DMS53 treated with DMSO at 0.1 percent for 48 hours (cell line): ENCODE results near the gene FSIP1.

Source experiments
- DNase-seq: peaks from one replicate; lab custom pipeline; 2025; ENCODE audit not compliant: unreplicated experiment; lab: John Stamatoyannopoulos, UW

The FSIP1 gene

DNA sequence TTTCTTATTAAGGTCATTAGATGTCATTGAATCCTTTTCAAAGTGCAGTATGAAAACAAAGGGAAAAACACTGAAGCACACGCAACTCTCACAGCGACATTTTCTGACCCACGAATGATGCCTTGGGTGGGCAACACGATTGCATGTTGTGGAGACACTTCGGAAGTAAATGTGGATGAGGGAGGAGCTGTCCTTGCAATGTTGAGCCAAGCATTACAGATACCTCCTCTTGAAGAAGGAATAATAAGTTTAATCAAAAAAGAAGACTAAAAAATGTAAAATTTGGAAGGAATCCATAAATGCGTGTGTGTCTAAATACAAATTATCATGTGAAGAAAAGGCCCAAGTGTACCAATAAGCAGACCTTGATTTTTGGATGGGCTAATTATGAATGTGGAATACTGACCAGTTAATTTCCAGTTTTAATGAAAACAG, 184.9 kb downstream of the FSIP1 start:
- DNase-seq = no peak

DNA sequence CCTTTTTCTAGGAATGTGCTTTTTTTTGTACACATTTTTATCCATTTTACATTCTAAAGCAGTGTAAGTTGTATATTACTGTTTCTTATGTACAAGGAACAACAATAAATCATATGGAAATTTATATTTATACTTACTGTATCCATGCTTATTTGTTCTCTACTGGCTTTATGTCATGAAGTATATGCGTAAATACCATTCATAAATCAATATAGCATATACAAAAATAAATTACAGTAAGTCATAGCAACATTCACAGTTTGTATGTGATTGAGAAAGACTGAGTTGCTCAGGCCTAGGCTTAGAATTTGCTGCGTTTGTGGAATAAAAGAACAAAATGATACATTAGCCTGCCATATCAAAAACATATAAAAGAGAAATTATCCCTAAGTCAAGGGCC, 185.3 kb downstream of the FSIP1 start:
- DNase-seq = no peak

DNA sequence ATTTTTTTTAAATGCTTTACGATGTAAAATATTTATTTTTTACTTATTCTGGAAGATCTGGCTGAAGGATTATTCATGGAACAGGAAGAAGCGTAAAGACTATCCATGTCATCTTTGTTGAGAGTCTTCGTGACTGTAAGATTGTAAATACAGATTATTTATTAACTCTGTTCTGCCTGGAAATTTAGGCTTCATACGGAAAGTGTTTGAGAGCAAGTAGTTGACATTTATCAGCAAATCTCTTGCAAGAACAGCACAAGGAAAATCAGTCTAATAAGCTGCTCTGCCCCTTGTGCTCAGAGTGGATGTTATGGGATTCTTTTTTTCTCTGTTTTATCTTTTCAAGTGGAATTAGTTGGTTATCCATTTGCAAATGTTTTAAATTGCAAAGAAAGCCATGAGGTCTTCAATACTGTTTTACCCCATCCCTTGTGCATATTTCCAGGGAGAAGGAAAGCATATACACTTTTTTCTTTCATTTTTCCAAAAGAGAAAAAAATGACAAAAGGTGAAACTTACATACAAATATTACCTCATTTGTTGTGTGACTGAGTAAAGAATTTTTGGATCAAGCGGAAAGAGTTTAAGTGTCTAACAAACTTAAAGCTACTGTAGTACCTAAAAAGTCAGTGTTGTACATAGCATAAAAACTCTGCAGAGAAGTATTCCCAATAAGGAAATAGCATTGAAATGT, 186.1 kb downstream of the FSIP1 start:
- no peak for DNase-seq

DNA sequence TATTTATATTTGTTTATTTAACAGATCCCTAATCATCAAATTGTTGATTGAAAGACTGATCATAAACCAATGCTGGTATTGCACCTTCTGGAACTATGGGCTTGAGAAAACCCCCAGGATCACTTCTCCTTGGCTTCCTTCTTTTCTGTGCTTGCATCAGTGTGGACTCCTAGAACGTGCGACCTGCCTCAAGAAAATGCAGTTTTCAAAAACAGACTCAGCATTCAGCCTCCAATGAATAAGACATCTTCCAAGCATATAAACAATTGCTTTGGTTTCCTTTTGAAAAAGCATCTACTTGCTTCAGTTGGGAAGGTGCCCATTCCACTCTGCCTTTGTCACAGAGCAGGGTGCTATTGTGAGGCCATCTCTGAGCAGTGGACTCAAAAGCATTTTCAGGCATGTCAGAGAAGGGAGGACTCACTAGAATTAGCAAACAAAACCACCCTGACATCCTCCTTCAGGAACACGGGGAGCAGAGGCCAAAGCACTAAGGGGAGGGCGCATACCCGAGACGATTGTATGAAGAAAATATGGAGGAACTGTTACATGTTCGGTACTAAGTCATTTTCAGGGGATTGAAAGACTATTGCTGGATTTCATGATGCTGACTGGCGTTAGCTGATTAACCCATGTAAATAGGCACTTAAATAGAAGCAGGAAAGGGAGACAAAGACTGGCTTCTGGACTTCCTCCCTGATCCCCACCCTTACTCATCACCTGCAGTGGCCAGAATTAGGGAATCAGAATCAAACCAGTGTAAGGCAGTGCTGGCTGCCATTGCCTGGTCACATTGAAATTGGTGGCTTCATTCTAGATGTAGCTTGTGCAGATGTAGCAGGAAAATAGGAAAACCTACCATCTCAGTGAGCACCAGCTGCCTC, 187.1 kb downstream of the FSIP1 start:
- no peak for DNase-seq

GRCh38 chr15:39594446-39595337, 187.9 kb downstream of the FSIP1 start:
- no peak for DNase-seq

- DNase-seq = no peak
These were observed 188.8 kb downstream of the FSIP1 start for GRCh38 chr15:39593656-39594445.

DNA sequence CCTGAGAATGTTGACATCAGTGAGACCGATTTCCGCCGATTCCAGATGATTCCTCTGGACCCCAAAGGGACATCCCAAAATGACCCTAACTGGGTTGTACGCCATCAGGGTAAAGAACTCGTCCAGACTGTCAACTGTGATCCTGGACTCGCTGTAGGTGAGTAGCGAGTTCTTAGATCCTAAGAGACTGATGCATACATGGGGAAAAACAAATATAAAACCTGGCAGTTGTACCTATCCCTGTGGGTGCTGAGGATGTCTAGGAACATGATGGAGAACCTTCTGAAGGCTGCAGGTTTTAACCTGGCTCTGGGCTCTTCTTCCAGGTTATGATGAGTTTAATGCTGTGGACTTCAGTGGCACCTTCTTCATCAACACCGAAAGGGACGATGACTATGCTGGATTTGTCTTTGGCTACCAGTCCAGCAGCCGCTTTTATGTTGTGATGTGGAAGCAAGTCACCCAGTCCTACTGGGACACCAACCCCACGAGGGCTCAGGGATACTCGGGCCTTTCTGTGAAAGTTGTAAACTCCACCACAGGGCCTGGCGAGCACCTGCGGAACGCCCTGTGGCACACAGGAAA, 189.5 kb downstream of the FSIP1 start:
- DNase-seq = no peak

- no peak for DNase-seq
These were observed 190.1 kb downstream of the FSIP1 start for GRCh38 chr15:39592500-39592899.

DNA sequence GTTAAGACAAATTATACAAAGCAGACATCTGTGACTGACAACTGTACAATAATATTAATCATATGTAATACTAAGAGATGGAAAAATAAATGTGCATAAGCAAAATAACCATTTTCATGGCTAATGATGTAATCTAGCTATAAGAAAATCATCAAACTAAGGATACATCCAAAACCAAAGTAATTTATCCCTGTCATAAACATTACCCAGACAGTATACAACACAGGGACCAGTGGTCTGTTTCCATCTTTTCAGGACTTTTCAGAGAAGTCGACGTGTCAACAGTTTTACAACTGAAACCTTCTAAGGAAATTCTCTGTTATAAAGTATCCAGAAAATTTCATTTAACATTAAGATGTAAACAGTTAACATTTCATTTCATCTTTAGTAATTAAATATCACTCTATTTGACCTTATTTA, 190.7 kb downstream of the FSIP1 start:
- no peak for DNase-seq

DNA sequence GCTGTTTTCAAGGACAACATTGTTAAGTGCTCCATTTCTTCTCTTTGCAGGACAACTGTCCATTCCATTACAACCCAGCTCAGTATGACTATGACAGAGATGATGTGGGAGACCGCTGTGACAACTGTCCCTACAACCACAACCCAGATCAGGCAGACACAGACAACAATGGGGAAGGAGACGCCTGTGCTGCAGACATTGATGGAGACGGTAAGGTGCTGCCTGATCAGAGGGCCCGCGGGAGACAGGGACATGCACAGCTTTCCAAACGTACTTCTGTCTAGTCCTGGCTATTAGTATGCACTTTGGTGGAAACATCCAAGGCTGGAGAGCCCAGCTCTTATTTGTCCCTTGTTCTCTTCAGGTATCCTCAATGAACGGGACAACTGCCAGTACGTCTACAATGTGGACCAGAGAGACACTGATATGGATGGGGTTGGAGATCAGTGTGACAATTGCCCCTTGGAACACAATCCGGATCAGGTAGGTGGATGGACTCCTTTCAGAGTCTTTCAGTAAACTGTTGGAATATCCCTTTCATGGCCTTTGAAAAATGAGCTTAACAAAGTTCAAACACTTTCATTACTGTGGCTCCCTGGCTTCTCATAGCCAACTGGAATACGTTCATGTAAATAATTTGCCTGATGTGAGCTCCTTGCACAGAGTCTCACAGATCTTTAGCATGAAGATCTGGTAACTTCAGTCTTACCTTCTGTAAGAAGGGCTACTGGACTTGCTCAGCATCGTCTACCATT, 191.3 kb downstream of the FSIP1 start:
- no peak for DNase-seq

GRCh38 chr15:39589815-39590644, 192.6 kb downstream of the FSIP1 start:
- no peak for DNase-seq

- DNase-seq = no peak
These were observed 193.3 kb downstream of the FSIP1 start for GRCh38 chr15:39589193-39589814.

DNA sequence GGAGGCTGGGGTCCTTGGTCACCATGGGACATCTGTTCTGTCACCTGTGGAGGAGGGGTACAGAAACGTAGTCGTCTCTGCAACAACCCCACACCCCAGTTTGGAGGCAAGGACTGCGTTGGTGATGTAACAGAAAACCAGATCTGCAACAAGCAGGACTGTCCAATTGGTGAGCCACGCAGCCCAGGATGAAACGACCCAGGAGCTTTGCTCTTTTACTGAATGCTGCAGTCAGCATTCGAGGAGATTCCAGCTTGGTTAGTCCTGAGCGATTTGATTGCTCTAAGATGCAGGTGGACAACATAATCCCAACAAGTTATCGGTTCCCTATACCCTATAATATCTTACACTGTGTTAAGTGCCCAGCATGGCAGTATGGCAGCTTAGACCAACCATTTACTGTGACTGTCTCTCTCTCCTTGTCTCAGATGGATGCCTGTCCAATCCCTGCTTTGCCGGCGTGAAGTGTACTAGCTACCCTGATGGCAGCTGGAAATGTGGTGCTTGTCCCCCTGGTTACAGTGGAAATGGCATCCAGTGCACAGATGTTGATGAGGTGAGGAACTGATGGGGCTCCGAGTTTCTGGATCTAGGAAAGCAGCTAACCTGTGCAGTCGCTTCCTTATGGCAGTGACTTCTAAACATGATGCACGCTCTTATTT, 194.0 kb downstream of the FSIP1 start:
- DNase-seq = no peak

GRCh38 chr15:39587731-39588530, 194.7 kb downstream of the FSIP1 start:
- DNase-seq = no peak

DNA sequence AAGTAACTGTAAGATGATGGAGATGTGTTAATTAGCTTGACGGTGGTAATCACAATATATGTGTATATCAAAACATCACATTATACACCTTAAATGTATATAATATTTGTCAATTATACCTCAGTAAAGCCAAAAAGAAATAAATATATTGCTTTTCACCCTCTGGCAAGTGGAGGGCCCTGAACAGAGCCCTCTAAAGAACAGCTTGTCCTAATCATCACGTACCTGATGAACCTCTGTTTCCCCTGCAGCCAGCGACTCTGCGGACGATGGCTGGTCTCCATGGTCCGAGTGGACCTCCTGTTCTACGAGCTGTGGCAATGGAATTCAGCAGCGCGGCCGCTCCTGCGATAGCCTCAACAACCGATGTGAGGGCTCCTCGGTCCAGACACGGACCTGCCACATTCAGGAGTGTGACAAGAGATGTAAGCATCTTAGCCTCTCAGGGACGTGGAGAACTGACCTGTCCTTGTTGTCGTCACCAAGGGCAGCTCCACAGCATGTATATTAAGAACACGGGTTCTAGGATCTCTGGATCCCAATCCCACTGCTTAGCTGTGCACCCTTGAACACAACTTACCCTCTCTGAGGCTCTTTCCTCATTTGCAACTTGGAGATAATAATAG, 195.4 kb downstream of the FSIP1 start:
- no peak for DNase-seq

DNA sequence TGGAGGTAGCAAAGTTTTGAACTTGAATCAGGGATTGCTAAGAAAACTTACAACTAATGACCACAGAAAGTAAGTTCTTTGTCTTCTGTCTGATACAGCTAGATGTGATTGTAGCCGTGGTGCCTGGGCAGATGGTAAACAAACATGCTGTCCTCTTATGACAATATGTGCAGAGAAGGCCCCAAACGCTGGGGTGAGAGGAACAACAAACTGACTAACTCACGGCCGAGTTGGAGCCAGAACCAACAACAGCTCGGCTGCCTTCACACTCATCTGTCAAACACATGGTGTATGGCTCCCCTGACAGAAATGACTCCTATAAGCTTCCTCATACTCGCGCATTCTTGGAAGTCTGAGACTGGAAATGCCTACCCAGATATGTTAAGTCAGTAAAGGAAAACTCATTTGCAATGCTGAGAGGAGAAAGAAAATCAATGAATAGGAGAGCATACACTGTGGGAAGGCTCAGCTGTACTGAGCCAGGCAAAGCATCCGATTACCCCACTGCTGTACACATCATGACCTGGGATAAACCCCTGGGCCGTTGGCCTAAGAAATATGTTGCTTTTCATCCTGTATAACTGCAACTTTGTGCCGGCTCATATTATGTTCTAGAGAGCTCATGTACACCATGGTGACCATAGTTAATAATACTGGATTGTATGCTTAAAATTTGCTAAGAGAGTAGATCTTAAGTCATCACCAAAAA, 196.1 kb downstream of the FSIP1 start:
- DNase-seq = no peak
